ENCODE measurements around the gene E2F6. TPM values are rescaled to one million over a fixed set of nuclear protein-coding genes. Genes with fewer than 3 reads are reported as not detected.

E2F6 gene
- total and polyA plus RNA-seq, 2 of the 13 experiments (the other 11 are each of a cell fraction or from before 2014, with no cell fraction given), result 27.3 to 36.0 TPM

GRCh38 chr2:11465485-11466306 lies at the start of gene E2F6 (continued):
- TF ChIP-seq LRRFIP1 (CRISPR knock-in tag; conservative IDR thresholded peaks at IDR 0.05) (peak; percentile 45; the same call in 1 of the 2 replicates), ZNF468 (CRISPR knock-in tag; IDR thresholded peaks at IDR 0.05) (peak; percentile 98), HOXD1 (CRISPR knock-in tag; IDR thresholded peaks at IDR 0.05) (peak; percentile 96), IRF2 (CRISPR knock-in tag; IDR thresholded peaks at IDR 0.05) (peak; percentile 61), WIZ (CRISPR knock-in tag; IDR thresholded peaks at IDR 0.05) (peak; percentile 98), NAIF1 (CRISPR knock-in tag; IDR thresholded peaks at IDR 0.05; ENCODE audit: borderline replicate concordance) (peak; percentile 93), PLSCR1 (CRISPR knock-in tag; IDR thresholded peaks at IDR 0.05; ENCODE audit: borderline replicate concordance) (peak; percentile 96), ZNF792 (CRISPR knock-in tag; IDR thresholded peaks at IDR 0.05) (peak; percentile 93), ZNF619 (CRISPR knock-in tag; IDR thresholded peaks at IDR 0.05) (peak; percentile 96), ELF4 (CRISPR knock-in tag; IDR thresholded peaks at IDR 0.05; ENCODE audit: borderline replicate concordance) (peak; percentile 67; the same call in 1 of the 2 replicates), MAFG (CRISPR knock-in tag; IDR thresholded peaks at IDR 0.05) (peak; percentile 96), ZNF30 (CRISPR knock-in tag; IDR thresholded peaks at IDR 0.05) (peak; percentile 99), ATF7-NPFF (CRISPR knock-in tag; IDR thresholded peaks at IDR 0.05; ENCODE audit: low read depth) (peak; percentile 99), SMARCE1 (IDR thresholded peaks at IDR 0.05; ENCODE audit: borderline replicate concordance) (no peak), ZBTB7B (CRISPR knock-in tag; IDR thresholded peaks at IDR 0.05) (peak; percentile 56; the same call in 1 of the 2 replicates), ARNTL (CRISPR knock-in tag; IDR thresholded peaks at IDR 0.05) (peak; percentile 82), ELK4 (CRISPR knock-in tag; IDR thresholded peaks at IDR 0.05; ENCODE audit: borderline replicate concordance) (peak; percentile 80; the same call in 1 of the 2 replicates), TAF1 (CRISPR knock-in tag; IDR thresholded peaks at IDR 0.05) (peak; percentile 98), HDAC2 (CRISPR knock-in tag; IDR thresholded peaks at IDR 0.05) (peak; percentile 79; the same call in 1 of the 2 replicates), NR3C1 (CRISPR knock-in tag; IDR thresholded peaks at IDR 0.05) (no peak), ZNF589 (CRISPR knock-in tag; conservative IDR thresholded peaks at IDR 0.05) (peak; percentile 98), POGK (CRISPR knock-in tag; conservative IDR thresholded peaks at IDR 0.05) (peak; percentile 98), ZNF549 (CRISPR knock-in tag; IDR thresholded peaks at IDR 0.05) (peak; percentile 67; the same call in 1 of the 2 replicates), ZNF34 (CRISPR knock-in tag; IDR thresholded peaks at IDR 0.05; ENCODE audit: borderline replicate concordance) (peak; percentile 54; the same call in 1 of the 2 replicates), ZNF256 (CRISPR knock-in tag; conservative IDR thresholded peaks at IDR 0.05) (peak; percentile 97)

Measured in HepG2 (cell line).